Neural cell (in vitro differentiated cells): Measurements from ENCODE around the gene SVOP. TPM values are rescaled to one million over a fixed set of nuclear protein-coding genes. Genes with fewer than 3 reads are reported as not detected.

Experiments
- H2AFZ ChIP-seq: fragments of 200-600, 300-800 bp; sonication (generic), shearing (Covaris generic); 2 replicates; pipeline ENCODE4 v1.6.0; 2014; ENCODE audit warnings: low read depth, mild to moderate bottlenecking, antibody characterized with exemption, low read length, moderate library complexity
- H3F3A ChIP-seq: fragments of 200-600 bp; shearing (Covaris generic); 2 replicates; pipeline ENCODE4 v1.6.1; 2016; ENCODE audit warnings: mild to moderate bottlenecking, moderate library complexity, mixed read lengths, antibody characterized with exemption, low read length; ENCODE audit not compliant: insufficient read depth, poor library complexity, severe bottlenecking
- H3K27ac ChIP-seq: fragments of 200-600, 300-800 bp; sonication (generic), shearing (Covaris generic); 2 replicates; pipeline ENCODE4 v1.5.1; 2014; ENCODE audit warnings: mild to moderate bottlenecking, low read length, moderate library complexity
- H3K27me3 ChIP-seq: fragments of 300-800, 200-600 bp; sonication (generic), shearing (Covaris generic); 2 replicates; pipeline ENCODE4 v1.6.0; 2014; ENCODE audit warnings: mild to moderate bottlenecking, low read depth, low read length, moderate library complexity; ENCODE audit not compliant: insufficient read depth
- H3K36me3 ChIP-seq: fragments of 300-800, 200-600 bp; sonication (generic), shearing (Covaris generic); 2 replicates; pipeline ENCODE4 v1.5.1; 2014; ENCODE audit warnings: mild to moderate bottlenecking, antibody characterized with exemption, low read length, moderate library complexity; ENCODE audit not compliant: insufficient read depth
- H3K4me2 ChIP-seq: fragments of 300-800, 200-600 bp; sonication (generic), shearing (Covaris generic); 2 replicates; pipeline ENCODE4 v1.6.0; 2014; ENCODE audit warnings: mild to moderate bottlenecking, low read length
- H3K4me3 ChIP-seq: fragments of 300-800, 200-600 bp; sonication (generic), shearing (Covaris generic); 2 replicates; pipeline ENCODE4 v1.5.1; 2014; ENCODE audit warnings: mild to moderate bottlenecking, low read length, moderate library complexity
- H3K79me2 ChIP-seq: fragments of 200-600 bp; shearing (Covaris generic); replicated peaks from 2 replicates; pipeline ENCODE4 v1.6.0; 2014; ENCODE audit warnings: mild to moderate bottlenecking, low read length, moderate library complexity; ENCODE audit not compliant: insufficient read depth
- H3K9ac ChIP-seq: fragments of 300-800, 200-600 bp; sonication (generic), shearing (Covaris generic); 2 replicates; pipeline ENCODE4 v1.6.1; 2016; ENCODE audit warnings: mild to moderate bottlenecking, low read length, mixed read lengths
- H3K9me2 ChIP-seq: fragments of 200-600 bp; shearing (Covaris generic); 2 replicates; pipeline ENCODE4 v1.6.1; 2016; ENCODE audit warnings: mild to moderate bottlenecking, low read length, mixed read lengths; ENCODE audit not compliant: insufficient read depth
- H3K9me3 ChIP-seq: fragments of 200-600, 300-800 bp; sonication (generic), shearing (Covaris generic); 2 replicates; pipeline ENCODE4 v1.6.1; 2016; ENCODE audit warnings: mild to moderate bottlenecking, mixed run types, low read length, moderate library complexity, mixed read lengths
- H4K20me1 ChIP-seq: fragments of 200-600 bp; shearing (Covaris generic); 2 replicates; pipeline ENCODE4 v1.6.1; 2016; ENCODE audit warnings: mild to moderate bottlenecking, mixed run types; ENCODE audit not compliant: insufficient read depth
- EP300 ChIP-seq: fragments of 450-650 bp; conservative IDR thresholded peaks from 2 replicates; pipeline ENCODE4 v1.6.1; 2014; ENCODE audit warnings: antibody characterized with exemption, mild to moderate bottlenecking, moderate library complexity; ENCODE audit not compliant: poor library complexity, severe bottlenecking
- EZH2 ChIP-seq: fragments of 200-600, 300-800 bp; shearing (Covaris generic), sonication (generic); IDR thresholded peaks from 2 replicates; pipeline ENCODE4 v1.6.1; 2014; ENCODE audit warnings: antibody characterized with exemption, low read length, borderline replicate concordance, mild to moderate bottlenecking; ENCODE audit not compliant: insufficient read depth, poor library complexity, severe bottlenecking
- MXI1 ChIP-seq: fragments of 450-650 bp; conservative IDR thresholded peaks from 2 replicates; pipeline ENCODE4 v1.6.1; 2014; ENCODE audit warnings: antibody characterized with exemption, mild to moderate bottlenecking; ENCODE audit not compliant: poor library complexity, severe bottlenecking
- POLR2AphosphoS5 ChIP-seq: IDR thresholded peaks from 2 replicates; pipeline ENCODE4 v1.6.1; 2012
- RAD21 ChIP-seq: fragments of 450-650 bp; conservative IDR thresholded peaks from 2 replicates; pipeline ENCODE4 v1.6.1; 2014; ENCODE audit warnings: antibody characterized with exemption, mild to moderate bottlenecking, moderate library complexity
- SMC3 ChIP-seq: fragments of 450-650 bp; conservative IDR thresholded peaks from 2 replicates; pipeline ENCODE4 v1.6.1; 2014; ENCODE audit warnings: antibody characterized with exemption, mild to moderate bottlenecking, moderate library complexity; ENCODE audit not compliant: poor library complexity
- TAF1 ChIP-seq: IDR thresholded peaks from 2 replicates; pipeline ENCODE4 v1.6.1; 2012; ENCODE audit warnings: low read depth
- polyA plus RNA-seq: library from polyadenylated mRNA; depleted of rRNA; stranded (reverse); fragments of >200 nt; gene quantifications from 2 replicates; pipeline ENCODE4 v1.2.3, GENCODE V29; 2014
- TF ChIP-seq, protein P1 (sequence below): fragments of 450-650 bp; IDR thresholded peaks from 2 replicates; pipeline ENCODE4 v1.5.1; 2014; ENCODE audit warnings: antibody characterized with exemption, mild to moderate bottlenecking, moderate library complexity; ENCODE audit not compliant: poor library complexity, severe bottlenecking
- TF ChIP-seq, protein P2 (sequence below): IDR thresholded peaks from 2 replicates; pipeline ENCODE4 v1.6.1; 2012; ENCODE audit warnings: borderline replicate concordance

SVOP gene
- polyA plus RNA-seq, 1 donor from 2014 or later = 41.3 TPM

DNA sequence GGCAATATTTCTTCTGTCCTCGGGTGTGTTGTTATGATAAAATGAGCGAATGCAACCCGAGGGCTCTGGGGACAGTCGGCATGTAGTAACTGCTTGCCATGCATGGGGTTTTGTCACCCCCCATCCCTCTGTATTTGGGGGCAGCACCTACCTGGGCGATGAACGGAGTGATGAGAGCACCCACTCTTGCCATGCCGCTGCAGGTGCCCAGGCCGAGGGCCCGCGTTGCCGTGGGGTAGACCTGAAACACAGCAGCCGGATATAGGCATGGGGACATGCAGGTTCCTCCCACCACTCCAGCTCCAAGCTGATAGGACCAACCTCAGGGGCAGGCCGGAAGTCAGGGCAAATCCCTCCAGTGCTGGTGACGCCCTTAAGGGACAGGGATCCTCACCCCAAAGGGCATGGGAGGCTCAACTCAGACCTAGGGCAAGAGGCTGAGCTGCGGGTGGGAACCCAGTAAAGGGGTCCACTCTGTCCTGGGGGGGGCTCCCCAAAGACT is 105.2 kb downstream of the SVOP start:
- Histone ChIP-seq H3K9me2 (no peaks in the 10 kb centered on the region), H4K20me1 (no peaks in the 10 kb centered on the region), H3K79me2 (no peaks in the 10 kb centered on the region), H3K27ac (no peak overlapping the region), H3K4me3 (no peak overlapping the region), H3K27me3 (no peaks in the 10 kb centered on the region), H3K9me3 (no peaks in the 10 kb centered on the region), H3K36me3 (peaks cover 10% of the 10 kb centered on the region), H2AFZ (no peak overlapping the region), H3K4me2 (no peak overlapping the region), H3K9ac (no peak overlapping the region), H3F3A (no peaks in the 10 kb centered on the region)
- no peak for TF ChIP-seq SMC3
- no peak for TF ChIP-seq RAD21
- TF ChIP-seq POLR2AphosphoS5 = no peak
- TF ChIP-seq TAF1 = no peak
- no peak for TF ChIP-seq EZH2
- TF ChIP-seq, protein P1, sequence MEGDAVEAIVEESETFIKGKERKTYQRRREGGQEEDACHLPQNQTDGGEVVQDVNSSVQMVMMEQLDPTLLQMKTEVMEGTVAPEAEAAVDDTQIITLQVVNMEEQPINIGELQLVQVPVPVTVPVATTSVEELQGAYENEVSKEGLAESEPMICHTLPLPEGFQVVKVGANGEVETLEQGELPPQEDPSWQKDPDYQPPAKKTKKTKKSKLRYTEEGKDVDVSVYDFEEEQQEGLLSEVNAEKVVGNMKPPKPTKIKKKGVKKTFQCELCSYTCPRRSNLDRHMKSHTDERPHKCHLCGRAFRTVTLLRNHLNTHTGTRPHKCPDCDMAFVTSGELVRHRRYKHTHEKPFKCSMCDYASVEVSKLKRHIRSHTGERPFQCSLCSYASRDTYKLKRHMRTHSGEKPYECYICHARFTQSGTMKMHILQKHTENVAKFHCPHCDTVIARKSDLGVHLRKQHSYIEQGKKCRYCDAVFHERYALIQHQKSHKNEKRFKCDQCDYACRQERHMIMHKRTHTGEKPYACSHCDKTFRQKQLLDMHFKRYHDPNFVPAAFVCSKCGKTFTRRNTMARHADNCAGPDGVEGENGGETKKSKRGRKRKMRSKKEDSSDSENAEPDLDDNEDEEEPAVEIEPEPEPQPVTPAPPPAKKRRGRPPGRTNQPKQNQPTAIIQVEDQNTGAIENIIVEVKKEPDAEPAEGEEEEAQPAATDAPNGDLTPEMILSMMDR = no peak
- TF ChIP-seq MXI1 = no peak
- TF ChIP-seq, protein P2, sequence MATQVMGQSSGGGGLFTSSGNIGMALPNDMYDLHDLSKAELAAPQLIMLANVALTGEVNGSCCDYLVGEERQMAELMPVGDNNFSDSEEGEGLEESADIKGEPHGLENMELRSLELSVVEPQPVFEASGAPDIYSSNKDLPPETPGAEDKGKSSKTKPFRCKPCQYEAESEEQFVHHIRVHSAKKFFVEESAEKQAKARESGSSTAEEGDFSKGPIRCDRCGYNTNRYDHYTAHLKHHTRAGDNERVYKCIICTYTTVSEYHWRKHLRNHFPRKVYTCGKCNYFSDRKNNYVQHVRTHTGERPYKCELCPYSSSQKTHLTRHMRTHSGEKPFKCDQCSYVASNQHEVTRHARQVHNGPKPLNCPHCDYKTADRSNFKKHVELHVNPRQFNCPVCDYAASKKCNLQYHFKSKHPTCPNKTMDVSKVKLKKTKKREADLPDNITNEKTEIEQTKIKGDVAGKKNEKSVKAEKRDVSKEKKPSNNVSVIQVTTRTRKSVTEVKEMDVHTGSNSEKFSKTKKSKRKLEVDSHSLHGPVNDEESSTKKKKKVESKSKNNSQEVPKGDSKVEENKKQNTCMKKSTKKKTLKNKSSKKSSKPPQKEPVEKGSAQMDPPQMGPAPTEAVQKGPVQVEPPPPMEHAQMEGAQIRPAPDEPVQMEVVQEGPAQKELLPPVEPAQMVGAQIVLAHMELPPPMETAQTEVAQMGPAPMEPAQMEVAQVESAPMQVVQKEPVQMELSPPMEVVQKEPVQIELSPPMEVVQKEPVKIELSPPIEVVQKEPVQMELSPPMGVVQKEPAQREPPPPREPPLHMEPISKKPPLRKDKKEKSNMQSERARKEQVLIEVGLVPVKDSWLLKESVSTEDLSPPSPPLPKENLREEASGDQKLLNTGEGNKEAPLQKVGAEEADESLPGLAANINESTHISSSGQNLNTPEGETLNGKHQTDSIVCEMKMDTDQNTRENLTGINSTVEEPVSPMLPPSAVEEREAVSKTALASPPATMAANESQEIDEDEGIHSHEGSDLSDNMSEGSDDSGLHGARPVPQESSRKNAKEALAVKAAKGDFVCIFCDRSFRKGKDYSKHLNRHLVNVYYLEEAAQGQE = no peak
- no peak for TF ChIP-seq EP300

DNA sequence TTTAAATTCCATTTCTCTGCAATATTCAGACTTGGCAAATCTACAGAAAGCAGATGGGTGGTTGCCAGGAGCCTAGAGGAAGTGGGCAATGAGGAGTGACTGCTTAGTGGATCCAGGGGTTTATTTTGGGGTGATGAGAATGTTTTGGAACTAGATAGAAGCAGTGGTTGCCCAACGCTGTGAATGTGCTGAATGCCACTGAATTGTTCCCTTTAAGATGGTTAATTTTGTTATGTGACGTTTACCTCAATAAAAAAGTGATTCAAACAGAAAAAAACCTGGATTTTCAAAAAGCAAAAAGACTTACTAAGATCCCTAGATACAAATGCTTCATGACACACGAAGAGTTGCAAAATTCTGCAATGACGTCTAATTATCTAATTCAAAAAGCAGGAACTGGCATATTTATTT is 106.7 kb downstream of the SVOP start:
- H3K27me3 ChIP-seq = no peaks in the 10 kb centered on the region
- H3K9me2 ChIP-seq = no peaks in the 10 kb centered on the region
- no peaks in the 10 kb centered on the region for H3K79me2 ChIP-seq
- H3K9me3 ChIP-seq = no peaks in the 10 kb centered on the region
- TF ChIP-seq, protein P2 = no peak
- TF ChIP-seq MXI1 = no peak
- TF ChIP-seq, protein P1 = no peak
- TF ChIP-seq EZH2 = no peak
- no peak for TF ChIP-seq RAD21
- TF ChIP-seq EP300 = no peak
- TF ChIP-seq TAF1 = no peak
- no peak for TF ChIP-seq SMC3
- TF ChIP-seq POLR2AphosphoS5 = no peak
- H3K4me3 ChIP-seq = no peak overlapping the region
- no peaks in the 10 kb centered on the region for H4K20me1 ChIP-seq
- H3F3A ChIP-seq = no peaks in the 10 kb centered on the region
- no peak overlapping the region for H3K9ac ChIP-seq
- H3K4me2 ChIP-seq = no peak overlapping the region
- H2AFZ ChIP-seq = no peak overlapping the region
- H3K36me3 ChIP-seq = peaks cover 10% of the 10 kb centered on the region
- H3K27ac ChIP-seq = no peak overlapping the region
